Endothelial cell of umbilical vein (primary cell): ENCODE data around the gene ERCC4. TPM values are rescaled to one million over a fixed set of nuclear protein-coding genes. Genes with fewer than 3 reads are reported as not detected.

ENCODE experiments used
- BruUV-seq: library from RNA; stranded (reverse); fragments of 400-500 nt; replicated peaks from 2 replicates; lab custom pipeline; 2021; lab: Mats Ljungman, UMichigan
- CTCF ChIA-PET: fragments of 300-600, 350-600 bp; sonication (Branson Sonifier 250); formaldehyde crosslinking; loops from one replicate; lab custom pipeline; 2021; ENCODE audit warnings: antibody characterized with exemption, inconsistent platforms; lab: Charles Lee
- POLR2A ChIA-PET: fragments of 300-600, 350-600 bp; sonication (Branson Sonifier 250); formaldehyde crosslinking; loops from one replicate; lab custom pipeline; 2021; ENCODE audit warnings: antibody characterized with exemption, inconsistent platforms; lab: Charles Lee
- DNase-seq: peaks from one replicate; pipeline ENCODE4 v3.0.0-alpha.2; 2011; ENCODE audit warnings: low read depth, low spot score
- FAIRE-seq: peaks from 2 replicates; lab custom pipeline; 2011; peaks lifted over from hg19 to GRCh38; lab: Jason Lieb, UNC
- H2AFZ ChIP-seq: 2 replicates; pipeline ENCODE4 v1.6.0; 2012; ENCODE audit warnings: low read depth, low read length, control low read depth, inconsistent platforms
- H3K27ac ChIP-seq: 2 replicates; pipeline ENCODE4 v1.5.1; 2011; ENCODE audit warnings: low read depth, mild to moderate bottlenecking, control low read depth, low read length, moderate library complexity; ENCODE audit not compliant: insufficient read depth
- H3K27me3 ChIP-seq, 2 experiments: 2 replicates each; pipeline versions ENCODE4 v1.6.0 to v1.6.1; 2011; ENCODE audit warnings: low read length in 2 of 2, mixed read lengths in 1 of 2; ENCODE audit not compliant: control insufficient read depth in 2 of 2, insufficient read depth in 2 of 2
- H3K36me3 ChIP-seq, 2 experiments: 2 replicates in 1 of 2; 3 replicates in 1 of 2; pipeline ENCODE4 v1.5.1; 2011; ENCODE audit warnings: low read length in 2 of 2, mild to moderate bottlenecking in 1 of 2, moderate library complexity in 1 of 2; ENCODE audit not compliant: control insufficient read depth in 2 of 2, insufficient read depth in 2 of 2; ENCODE audit errors: extremely low read depth in 1 of 2
- H3K4me1 ChIP-seq: 3 replicates; pipeline ENCODE4 v1.5.1; 2011; ENCODE audit warnings: mild to moderate bottlenecking, low read length; ENCODE audit not compliant: control insufficient read depth, insufficient read depth; ENCODE audit errors: extremely low read depth
- H3K4me2 ChIP-seq: 2 replicates; pipeline ENCODE4 v1.6.1; 2011; ENCODE audit warnings: low read length, control low read depth, mixed read lengths; ENCODE audit not compliant: insufficient read depth
- H3K4me3 ChIP-seq, 3 experiments: fragments of 200-600 bp in 1 of 3; sonication (generic), shearing (Covaris generic) in 1 of 3; replicated peaks in 1 of 3; 2 replicates each; pipeline ENCODE4 v1.5.1; 2011 to 2016; ENCODE audit warnings: control low read depth in 3 of 3, low read length in 3 of 3, mild to moderate bottlenecking in 2 of 3, inconsistent platforms in 1 of 3, low read depth in 1 of 3, moderate library complexity in 1 of 3; ENCODE audit not compliant: insufficient read depth in 1 of 3
- H3K79me2 ChIP-seq: 2 replicates; pipeline ENCODE4 v1.6.0; 2012; ENCODE audit warnings: low read length, inconsistent platforms; ENCODE audit not compliant: control insufficient read depth, insufficient read depth
- H3K9ac ChIP-seq: replicated peaks from 2 replicates; pipeline ENCODE3; 2011; ENCODE audit warnings: low read length, control low read depth; ENCODE audit not compliant: insufficient read depth; ENCODE audit errors: extremely low read depth
- H3K9me1 ChIP-seq: replicated peaks from 3 replicates; pipeline ENCODE4 v1.6.0; 2011; ENCODE audit warnings: mild to moderate bottlenecking, low read length; ENCODE audit not compliant: control insufficient read depth, insufficient read depth; ENCODE audit errors: extremely low read depth
- H3K9me3 ChIP-seq: replicated peaks from 2 replicates; pipeline ENCODE4 v1.5.1; 2012; ENCODE audit warnings: low read length, inconsistent platforms; ENCODE audit not compliant: control insufficient read depth, insufficient read depth
- H4K20me1 ChIP-seq: replicated peaks from 2 replicates; pipeline ENCODE3; 2011; ENCODE audit warnings: mild to moderate bottlenecking, low read length; ENCODE audit not compliant: control insufficient read depth, insufficient read depth; ENCODE audit errors: extremely low read depth
- EZH2 ChIP-seq: IDR thresholded peaks from 2 replicates; pipeline ENCODE4 v1.6.1; 2012; ENCODE audit warnings: borderline replicate concordance, low read depth, mild to moderate bottlenecking, moderate library complexity, low read length, inconsistent platforms; ENCODE audit not compliant: severe bottlenecking
- FOS ChIP-seq: IDR thresholded peaks from 2 replicates; pipeline ENCODE4 v1.6.1; 2011; ENCODE audit warnings: mild to moderate bottlenecking, low read length, moderate library complexity, borderline replicate concordance; ENCODE audit not compliant: insufficient read depth
- GATA2 ChIP-seq: IDR thresholded peaks from 2 replicates; pipeline ENCODE4 v1.7.0; 2011; ENCODE audit warnings: low read depth, mild to moderate bottlenecking, moderate library complexity, mixed read lengths, low read length; ENCODE audit not compliant: insufficient read length, insufficient read depth
- JUN ChIP-seq: IDR thresholded peaks from 2 replicates; pipeline ENCODE4 v1.6.1; 2011; ENCODE audit warnings: borderline replicate concordance, low read depth; ENCODE audit not compliant: insufficient read length, insufficient read depth
- MYC ChIP-seq: IDR thresholded peaks from one replicate; pipeline ENCODE4 v1.6.1; 2011; ENCODE audit warnings: mild to moderate bottlenecking, low read depth, low read length
- POLR2A ChIP-seq: IDR thresholded peaks from 2 replicates; pipeline ENCODE4 v1.6.1; 2012; ENCODE audit warnings: low read depth, mild to moderate bottlenecking, control low read depth, low read length
- POLR2AphosphoS5 ChIP-seq: IDR thresholded peaks from 2 replicates; pipeline ENCODE4 v1.6.1; 2012; ENCODE audit warnings: low read depth, mild to moderate bottlenecking, control low read depth, low read length, moderate library complexity; ENCODE audit not compliant: insufficient read depth
- dilution Hi-C: fragments of 300-500 bp; cut with MboI; formaldehyde crosslinking; loops from one replicate; pipeline ENCODE4 v1.15.0; 2019; ENCODE audit warnings: low sequenced_read_pairs; ENCODE audit not compliant: extremely low pct_ligation_motif_present
- intact Hi-C: fragments of 100-400 bp; cut with micrococcal nuclease; formaldehyde crosslinking; loops from one replicate; pipeline ENCODE4 v1.10.0; 2022
- polyA plus RNA-seq, 4 experiments: library from polyadenylated mRNA; depleted of rRNA in 3 of 4; stranded (reverse) in 3 of 4; unstranded in 1 of 4; fragments of >200 nt; gene quantifications; 2 replicates each; pipeline versions ENCODE4 v1.2.1 to v1.2.3, GENCODE V29; 2011 to 2012; ENCODE audit warnings: missing spikeins in 1 of 4
- total RNA-seq: library from RNA; stranded (reverse); gene quantifications from 2 replicates; pipeline ENCODE4 v1.2.3, GENCODE V29; 2021
- TF ChIP-seq, protein P1 (sequence below): IDR thresholded peaks from 2 replicates; pipeline ENCODE4 v1.6.1; 2011; ENCODE audit not compliant: insufficient read depth, insufficient read length
- TF ChIP-seq, protein P2 (sequence below), 2 donors: IDR thresholded peaks; 1 replicate in 1 of 2; 2 replicates in 1 of 2; pipeline ENCODE4 v1.5.1; 2011; ENCODE audit warnings: low read length in 2 of 2, mild to moderate bottlenecking in 2 of 2, moderate library complexity in 2 of 2, control low read depth in 1 of 2, inconsistent platforms in 1 of 2, low read depth in 1 of 2; ENCODE audit not compliant: insufficient read depth in 1 of 2; ENCODE audit errors: extremely low read depth in 1 of 2

The ERCC4 gene
- total and polyA plus RNA-seq, 2 donors (not counting 3 experiments of a cell fraction or from before 2014, with no cell fraction given) = 4.9 to 17.1 TPM

- Histone ChIP-seq H3K79me2 (no peaks in the 10 kb centered on the region), H3K36me3 (no peaks in the 10 kb centered on the region), H3K9me3 (no peaks in the 10 kb centered on the region), H3K27me3 (no peaks in the 10 kb centered on the region), H3K4me2 (no peak overlapping the region), H3K9ac (no peak overlapping the region), H3K27ac (no peak overlapping the region), H2AFZ (no peak overlapping the region), H3K9me1 (no peaks in the 10 kb centered on the region), H3K4me1 (no peaks in the 10 kb centered on the region), H3K4me3 (no peak overlapping the region), H4K20me1 (no peaks in the 10 kb centered on the region)
- CTCF ChIA-PET = no interaction called here
- intact Hi-C loops (no loop called here), dilution Hi-C loops (no loop called here)
- TF ChIP-seq FOS (no peak), JUN (no peak), GATA2 (no peak)
- BruUV-seq = no TSS peak
- no peak for FAIRE-seq
- DNase-seq = no peak
- POLR2A ChIA-PET = no interaction called here
Observed at GRCh38 chr16:13883276-13883675, 36.7 kb upstream of the ERCC4 start.

DNA sequence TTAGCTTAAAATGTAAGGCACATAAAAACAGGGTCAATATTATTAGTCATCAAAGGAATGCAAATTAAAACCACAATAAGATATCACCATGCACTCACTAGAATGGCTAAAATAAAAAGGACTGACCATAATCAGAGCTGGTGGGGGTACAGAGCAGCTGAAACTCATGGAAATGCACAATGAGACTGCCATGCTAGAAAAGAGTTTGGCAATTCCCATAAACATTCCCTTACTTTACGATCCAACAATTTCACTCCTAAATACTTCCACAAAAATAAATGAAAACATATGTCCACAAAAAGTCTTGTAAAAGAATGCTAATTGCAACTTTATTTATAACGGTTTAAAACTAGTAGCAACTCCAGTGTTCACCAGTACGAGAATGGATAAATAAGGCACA is 36.1 kb upstream of the ERCC4 start:
- Histone ChIP-seq H4K20me1 (no peaks in the 10 kb centered on the region), H3K9ac (no peak overlapping the region), H2AFZ (no peak overlapping the region), H3K27ac (no peak overlapping the region), H3K4me2 (no peak overlapping the region), H3K4me3 (no peak overlapping the region), H3K9me3 (no peaks in the 10 kb centered on the region), H3K79me2 (no peaks in the 10 kb centered on the region), H3K4me1 (no peaks in the 10 kb centered on the region), H3K9me1 (no peaks in the 10 kb centered on the region), H3K36me3 (no peaks in the 10 kb centered on the region), H3K27me3 (no peaks in the 10 kb centered on the region)
- TF ChIP-seq GATA2 (no peak), POLR2A (no peak), MYC (no peak), POLR2AphosphoS5 (no peak), FOS (no peak), JUN (no peak), EZH2 (no peak)
- TF ChIP-seq, protein P1, sequence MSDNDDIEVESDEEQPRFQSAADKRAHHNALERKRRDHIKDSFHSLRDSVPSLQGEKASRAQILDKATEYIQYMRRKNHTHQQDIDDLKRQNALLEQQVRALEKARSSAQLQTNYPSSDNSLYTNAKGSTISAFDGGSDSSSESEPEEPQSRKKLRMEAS = no peak
- TF ChIP-seq, protein P2, sequence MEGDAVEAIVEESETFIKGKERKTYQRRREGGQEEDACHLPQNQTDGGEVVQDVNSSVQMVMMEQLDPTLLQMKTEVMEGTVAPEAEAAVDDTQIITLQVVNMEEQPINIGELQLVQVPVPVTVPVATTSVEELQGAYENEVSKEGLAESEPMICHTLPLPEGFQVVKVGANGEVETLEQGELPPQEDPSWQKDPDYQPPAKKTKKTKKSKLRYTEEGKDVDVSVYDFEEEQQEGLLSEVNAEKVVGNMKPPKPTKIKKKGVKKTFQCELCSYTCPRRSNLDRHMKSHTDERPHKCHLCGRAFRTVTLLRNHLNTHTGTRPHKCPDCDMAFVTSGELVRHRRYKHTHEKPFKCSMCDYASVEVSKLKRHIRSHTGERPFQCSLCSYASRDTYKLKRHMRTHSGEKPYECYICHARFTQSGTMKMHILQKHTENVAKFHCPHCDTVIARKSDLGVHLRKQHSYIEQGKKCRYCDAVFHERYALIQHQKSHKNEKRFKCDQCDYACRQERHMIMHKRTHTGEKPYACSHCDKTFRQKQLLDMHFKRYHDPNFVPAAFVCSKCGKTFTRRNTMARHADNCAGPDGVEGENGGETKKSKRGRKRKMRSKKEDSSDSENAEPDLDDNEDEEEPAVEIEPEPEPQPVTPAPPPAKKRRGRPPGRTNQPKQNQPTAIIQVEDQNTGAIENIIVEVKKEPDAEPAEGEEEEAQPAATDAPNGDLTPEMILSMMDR (IDR thresholded peaks at IDR 0.05; ENCODE audit: extremely low read depth in 1 of 2, insufficient read depth in 1 of 2, low read depth in 1 of 2, low read length in 2 of 2) = no peak
- FAIRE-seq (no peak), DNase-seq (no peak)
- dilution Hi-C loops (no loop called here), intact Hi-C loops (no loop called here)
- BruUV-seq = no TSS peak
- ChIA-PET POLR2A (no interaction called here), CTCF (no interaction called here)
